Mucosa of descending colon (tissue), 3 donors: ENCODE results near the gene AKAP17A. TPM values are rescaled to one million over a fixed set of nuclear protein-coding genes. Genes with fewer than 3 reads are reported as not detected.

Experiments
- ATAC-seq: fragments of 200-7000 bp; cut with Tn5 transposase; one replicate; pipeline ENCODE4 v1.9.1; 2020; ENCODE audit warnings: mild to moderate bottlenecking, moderate library complexity
- DNase-seq, 3 donors: peaks; one replicate each; pipeline ENCODE4 v3.0.0-alpha.2; 2020
- H3K36me3 ChIP-seq: fragments of 200-600 bp; one replicate; pipeline ENCODE4 v1.8.0; 2021; ENCODE audit warnings: low read depth, mild to moderate bottlenecking
- H3K4me1 ChIP-seq: fragments of 200-600 bp; one replicate; pipeline ENCODE4 v1.8.0; 2021; ENCODE audit warnings: low read depth, mild to moderate bottlenecking
- H3K4me3 ChIP-seq: fragments of 200-600 bp; one replicate; pipeline ENCODE4 v1.8.0; 2021; ENCODE audit warnings: mild to moderate bottlenecking
- H3K9me3 ChIP-seq: fragments of 200-600 bp; one replicate; pipeline ENCODE4 v1.8.0; 2021; ENCODE audit warnings: mild to moderate bottlenecking
- intact Hi-C, 2 donors: fragments of 100-400 bp; cut with DNase I in 1 of 2; cut with micrococcal nuclease in 1 of 2; formaldehyde crosslinking; loops; one replicate each; pipeline versions ENCODE4 v1.11.0 to v1.11.1; 2022; cut with DNase I, micrococcal nuclease
- total RNA-seq, 3 donors: library from RNA; stranded (reverse); fragmentation: NEBNext Ultra II Directional in 2 of 3; extraction: Animal tissue kit (Norgen Biotek cat#: 25700) in 2 of 3; gene quantifications; one replicate each; pipeline versions ENCODE4 v1.2.1 to v1.2.4, GENCODE V29; 2021 to 2023
- TF ChIP-seq, protein P1 (sequence below): fragments of 200-600 bp; IDR thresholded peaks from one replicate; pipeline ENCODE4 v1.8.0; 2022; ENCODE audit warnings: antibody characterized with exemption, mild to moderate bottlenecking
- donor health status: DM: no; HTN: no; CAD: no; lungs with moderate emphysema.
- donor health status: DM: no; HTN: no; CAD: no.
- donor health status: DM: no; HTN: yes; CAD: no.

The AKAP17A gene
- total RNA-seq, 3 donors from 2014 or later = 40.8 to 46.2 (median 42.3) TPM

GRCh38 chrX:1591863-1592469 lies 562 bp downstream of the AKAP17A start:
- H3K9me3 ChIP-seq = no peaks in the 10 kb centered on the region
- H3K36me3 ChIP-seq = peaks cover 5% of the 10 kb centered on the region
- DNase-seq = peak in 2 of 3 donors; percentile 60 to 72
- TF ChIP-seq, protein P1, sequence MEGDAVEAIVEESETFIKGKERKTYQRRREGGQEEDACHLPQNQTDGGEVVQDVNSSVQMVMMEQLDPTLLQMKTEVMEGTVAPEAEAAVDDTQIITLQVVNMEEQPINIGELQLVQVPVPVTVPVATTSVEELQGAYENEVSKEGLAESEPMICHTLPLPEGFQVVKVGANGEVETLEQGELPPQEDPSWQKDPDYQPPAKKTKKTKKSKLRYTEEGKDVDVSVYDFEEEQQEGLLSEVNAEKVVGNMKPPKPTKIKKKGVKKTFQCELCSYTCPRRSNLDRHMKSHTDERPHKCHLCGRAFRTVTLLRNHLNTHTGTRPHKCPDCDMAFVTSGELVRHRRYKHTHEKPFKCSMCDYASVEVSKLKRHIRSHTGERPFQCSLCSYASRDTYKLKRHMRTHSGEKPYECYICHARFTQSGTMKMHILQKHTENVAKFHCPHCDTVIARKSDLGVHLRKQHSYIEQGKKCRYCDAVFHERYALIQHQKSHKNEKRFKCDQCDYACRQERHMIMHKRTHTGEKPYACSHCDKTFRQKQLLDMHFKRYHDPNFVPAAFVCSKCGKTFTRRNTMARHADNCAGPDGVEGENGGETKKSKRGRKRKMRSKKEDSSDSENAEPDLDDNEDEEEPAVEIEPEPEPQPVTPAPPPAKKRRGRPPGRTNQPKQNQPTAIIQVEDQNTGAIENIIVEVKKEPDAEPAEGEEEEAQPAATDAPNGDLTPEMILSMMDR = no peak
- H3K4me3 ChIP-seq = peak overlapping the region; percentile 39
- intact Hi-C loops = no loop called here
- ATAC-seq = peak; percentile 46
- peaks cover 7% of the 10 kb centered on the region for H3K4me1 ChIP-seq

DNA sequence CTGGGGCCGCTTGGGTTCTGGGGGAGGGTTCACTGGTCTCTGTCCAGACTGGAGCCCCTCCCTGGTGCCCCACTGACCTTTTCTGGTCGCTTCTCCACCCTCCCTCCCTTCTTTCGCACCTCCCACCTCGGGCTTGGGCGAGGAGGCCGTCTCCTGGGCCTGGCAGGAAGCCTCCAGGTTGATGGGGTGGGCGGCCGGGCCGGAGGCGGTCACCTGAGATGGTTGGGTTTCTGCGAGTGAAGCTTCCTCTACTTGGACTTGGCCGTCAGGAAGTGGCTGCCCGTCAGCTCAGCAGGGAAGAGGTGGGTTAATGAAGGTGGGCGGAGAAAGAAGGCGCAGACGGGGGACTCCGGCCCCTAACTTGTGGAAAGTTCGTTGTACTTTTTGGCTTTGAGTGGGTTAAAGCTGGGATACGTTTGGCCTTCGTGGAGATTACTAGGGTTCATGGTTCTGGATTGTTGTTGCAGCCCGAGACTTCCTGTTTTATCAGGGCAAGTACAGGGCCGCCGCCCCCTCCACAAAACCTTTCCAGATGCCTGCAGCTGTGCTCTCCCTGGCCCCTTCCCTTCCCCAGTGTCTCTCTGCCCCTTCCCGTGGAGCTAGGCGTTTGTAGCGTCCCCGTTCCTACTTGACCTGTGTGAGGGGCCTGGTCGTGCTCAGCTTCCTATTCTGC lies 1.2 kb downstream of the AKAP17A start:
- TF ChIP-seq, protein P1 = no peak
- no peaks in the 10 kb centered on the region for H3K9me3 ChIP-seq
- H3K4me1 ChIP-seq = peaks cover 7% of the 10 kb centered on the region
- intact Hi-C loops = no loop called here
- peak overlapping the region; percentile 39 for H3K4me3 ChIP-seq
- peak; percentile 24 for ATAC-seq
- peaks cover 5% of the 10 kb centered on the region for H3K36me3 ChIP-seq
- peak; percentile 37 to 71 (median 53) for DNase-seq

DNA sequence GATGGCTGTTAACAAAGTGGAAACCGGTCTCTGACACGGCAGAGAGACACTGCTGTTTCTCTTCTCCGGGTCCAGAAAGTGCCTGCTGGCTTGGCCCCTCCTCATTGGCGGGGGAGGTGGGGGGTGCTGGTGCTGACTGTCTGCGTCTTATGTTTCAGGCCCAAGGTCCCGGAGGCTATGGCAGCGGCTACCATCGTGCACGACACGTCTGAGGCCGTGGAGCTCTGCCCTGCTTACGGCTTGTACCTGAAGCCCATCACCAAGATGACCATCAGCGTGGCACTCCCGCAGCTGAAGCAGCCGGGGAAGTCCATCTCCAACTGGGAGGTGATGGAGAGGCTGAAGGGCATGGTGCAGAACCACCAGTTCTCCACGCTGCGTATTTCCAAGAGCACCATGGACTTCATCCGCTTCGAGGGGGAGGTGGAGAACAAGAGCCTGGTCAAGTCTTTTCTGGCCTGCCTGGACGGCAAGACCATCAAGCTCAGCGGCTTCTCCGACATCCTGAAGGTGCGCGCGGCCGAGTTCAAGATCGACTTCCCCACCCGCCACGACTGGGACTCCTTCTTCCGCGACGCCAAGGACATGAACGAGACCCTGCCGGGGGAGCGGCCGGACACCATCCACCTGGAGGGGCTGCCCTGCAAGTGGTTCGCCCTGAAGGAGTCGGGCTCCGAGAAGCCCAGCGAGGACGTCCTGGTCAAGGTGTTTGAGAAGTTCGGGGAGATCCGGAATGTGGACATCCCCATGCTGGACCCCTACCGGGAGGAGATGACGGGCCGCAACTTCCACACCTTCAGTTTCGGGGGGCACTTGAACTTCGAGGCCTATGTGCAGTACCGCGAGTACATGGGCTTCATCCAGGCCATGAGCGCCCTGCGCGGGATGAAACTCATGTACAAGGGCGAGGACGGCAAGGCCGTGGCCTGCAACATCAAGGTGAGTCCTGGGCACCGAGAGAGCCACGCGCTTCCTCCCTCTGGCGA lies 2.2 kb downstream of the AKAP17A start:
- Histone ChIP-seq H3K4me3 (no peak overlapping the region), H3K4me1 (peaks cover 7% of the 10 kb centered on the region), H3K9me3 (no peaks in the 10 kb centered on the region), H3K36me3 (peaks cover 5% of the 10 kb centered on the region)
- ATAC-seq = no peak
- peak in 1 of 3 donors; percentile 59 for DNase-seq
- TF ChIP-seq, protein P1 = no peak
- intact Hi-C loops = no loop called here

DNA sequence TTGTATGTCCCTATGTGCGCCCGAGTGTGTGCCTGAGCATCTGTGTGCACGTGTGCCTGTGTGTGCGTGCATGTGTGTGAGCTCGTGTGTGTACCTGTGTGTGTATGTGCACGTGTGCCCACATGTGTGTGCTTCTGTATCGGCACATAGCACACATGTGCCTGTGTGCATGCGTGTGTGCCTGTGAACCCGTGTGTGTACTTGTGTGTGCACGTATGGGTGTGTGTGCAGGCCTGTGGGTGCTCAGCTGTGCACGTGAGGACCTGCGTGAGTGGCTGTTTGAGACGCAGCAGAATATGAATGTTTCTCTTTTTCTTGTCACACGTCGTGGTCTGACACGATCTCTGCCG lies 4.3 kb downstream of the AKAP17A start:
- peaks cover 22% of the 10 kb centered on the region for H3K36me3 ChIP-seq
- DNase-seq (peak in 1 of 3 donors; percentile 27), ATAC-seq (no peak)
- TF ChIP-seq, protein P1 = no peak
- peaks cover 7% of the 10 kb centered on the region for H3K4me1 ChIP-seq
- no peaks in the 10 kb centered on the region for H3K9me3 ChIP-seq
- no peak overlapping the region for H3K4me3 ChIP-seq
- intact Hi-C loops = no loop called here

DNA sequence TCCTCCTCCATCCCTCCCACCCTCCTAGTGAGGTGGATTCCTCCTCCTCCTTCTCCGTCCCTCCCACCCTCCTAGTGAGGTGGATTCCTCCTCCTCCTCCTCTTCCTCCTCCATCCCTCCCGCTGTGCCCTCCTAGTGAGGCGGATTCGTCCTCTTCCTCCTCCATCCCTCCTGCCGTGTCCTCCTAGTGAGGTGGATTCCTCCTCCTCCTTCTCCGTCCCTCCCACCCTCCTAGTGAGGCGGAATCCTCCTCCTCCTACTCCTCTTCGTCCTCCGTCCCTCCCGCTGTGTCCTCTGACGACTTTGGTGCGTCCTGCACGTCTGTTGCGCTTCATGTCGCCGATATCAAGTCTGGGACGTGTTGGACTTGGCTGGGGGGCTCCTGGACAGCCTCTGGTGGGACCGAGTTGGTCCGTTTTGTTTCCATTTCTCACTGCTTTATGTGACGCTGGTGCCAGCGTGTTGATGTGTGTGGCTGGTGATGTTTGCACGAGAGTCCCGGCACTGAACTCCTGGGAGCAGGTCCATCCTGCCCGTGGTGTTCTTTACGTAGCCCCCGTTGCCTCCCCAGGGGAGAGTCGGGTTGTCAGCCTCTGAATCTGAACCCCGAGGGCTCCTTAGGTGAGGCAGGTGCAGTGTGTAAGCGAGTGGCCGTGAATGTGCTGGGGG lies 5.4 kb downstream of the AKAP17A start:
- H3K4me3 ChIP-seq = no peak overlapping the region
- no peak for ATAC-seq
- TF ChIP-seq, protein P1 = no peak
- intact Hi-C loops = no loop called here
- peaks cover 7% of the 10 kb centered on the region for H3K4me1 ChIP-seq
- H3K9me3 ChIP-seq = no peaks in the 10 kb centered on the region
- DNase-seq = peak in 1 of 3 donors; percentile 14
- peaks cover 33% of the 10 kb centered on the region for H3K36me3 ChIP-seq
